OCI-LY3 (cell line): ENCODE data around the gene METTL1.

Experiments used
- H2AFZ ChIP-seq: fragments of 200-600, 300-600 bp; shearing (Covaris generic); 2 replicates; pipeline ENCODE4 v1.6.0; 2014; ENCODE audit warnings: antibody characterized with exemption, low read depth, low read length
- H3K27ac ChIP-seq: fragments of 200-600, 300-600 bp; sonication (generic); 2 replicates; pipeline ENCODE4 v1.5.1; 2014; ENCODE audit warnings: mild to moderate bottlenecking, low read length, moderate library complexity, mixed read lengths
- H3K27me3 ChIP-seq: fragments of 200-600, 300-600 bp; sonication (generic); 2 replicates; pipeline ENCODE4 v1.6.1; 2014; ENCODE audit warnings: low read depth, low read length, mixed read lengths
- H3K36me3 ChIP-seq: fragments of 200-600, 300-600 bp; sonication (generic); replicated peaks from 2 replicates; pipeline ENCODE3; 2014; ENCODE audit warnings: low read depth, low read length, mixed read lengths
- H3K4me1 ChIP-seq: fragments of 300-600, 200-600 bp; sonication (generic); 2 replicates; pipeline ENCODE4 v1.6.1; 2014; ENCODE audit warnings: low read length, mixed read lengths
- H3K4me2 ChIP-seq: fragments of 200-600, 300-600 bp; sonication (generic); 2 replicates; pipeline ENCODE4 v1.6.1; 2014; ENCODE audit warnings: low read length, mixed read lengths
- H3K4me3 ChIP-seq: fragments of 300-600, 200-600 bp; sonication (generic); 2 replicates; pipeline ENCODE4 v1.5.1; 2014; ENCODE audit warnings: antibody characterized with exemption, mild to moderate bottlenecking, low read length, moderate library complexity
- H3K79me2 ChIP-seq: fragments of 300-600, 200-600 bp; shearing (Covaris generic); 2 replicates; pipeline ENCODE4 v1.6.1; 2014; ENCODE audit warnings: mild to moderate bottlenecking, low read length, mixed read lengths
- H3K9ac ChIP-seq: fragments of 300-600, 200-600 bp; shearing (Covaris generic); 2 replicates; pipeline ENCODE4 v1.6.0; 2014; ENCODE audit warnings: mild to moderate bottlenecking, low read length, moderate library complexity
- H3K9me3 ChIP-seq: fragments of 200-600, 300-600 bp; shearing (Covaris generic); 2 replicates; pipeline ENCODE4 v1.6.1; 2014; ENCODE audit warnings: low read length, mixed read lengths; ENCODE audit not compliant: insufficient read depth
- H4K20me1 ChIP-seq: fragments of 200-600, 300-600 bp; sonication (generic); 2 replicates; pipeline ENCODE4 v1.6.1; 2016; ENCODE audit warnings: low read length, mixed read lengths; ENCODE audit not compliant: insufficient read depth
- EZH2phosphoT487 ChIP-seq: fragments of 200-600 bp; shearing (Covaris generic); IDR thresholded peaks from 2 replicates; pipeline ENCODE4 v1.6.1; 2018; ENCODE audit warnings: antibody characterized with exemption, mixed run types, low read depth
- TF ChIP-seq, protein P1 (sequence below): fragments of 200-600, 300-600 bp; sonication (generic); IDR thresholded peaks from 2 replicates; pipeline ENCODE4 v1.5.1; 2014; ENCODE audit warnings: antibody characterized with exemption, low read length, low read depth

Gene METTL1

DNA sequence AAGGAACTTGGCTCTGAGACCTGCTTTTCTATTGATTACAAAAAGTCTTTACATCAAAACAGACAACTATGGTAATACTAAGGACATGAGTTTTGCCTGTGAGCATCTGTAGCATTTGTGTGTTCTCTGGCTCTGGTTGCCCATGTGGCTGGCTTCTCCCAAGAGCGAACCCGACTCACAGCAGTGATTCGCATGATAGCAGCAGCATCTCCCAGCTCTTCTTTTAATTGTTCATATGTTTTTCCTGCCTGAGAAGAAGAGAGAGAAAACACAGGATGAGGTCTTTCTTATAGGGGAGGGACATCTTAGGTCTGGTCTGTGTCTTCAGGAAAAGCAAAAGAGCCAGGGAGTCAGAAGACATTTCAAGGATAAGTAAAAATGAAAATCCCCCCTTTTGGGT is 29.1 kb upstream of the METTL1 start:
- H3K4me2 ChIP-seq: no peak overlapping the region
- H3K36me3 ChIP-seq: peaks cover 24% of the 10 kb centered on the region
- H3K27me3 ChIP-seq: no peaks in the 10 kb centered on the region
- no peak overlapping the region for H2AFZ ChIP-seq
- H3K79me2 ChIP-seq: no peaks in the 10 kb centered on the region
- H3K9me3 ChIP-seq: no peaks in the 10 kb centered on the region
- H3K27ac ChIP-seq: no peak overlapping the region
- H3K4me3 ChIP-seq: no peak overlapping the region
- TF ChIP-seq, protein P1, sequence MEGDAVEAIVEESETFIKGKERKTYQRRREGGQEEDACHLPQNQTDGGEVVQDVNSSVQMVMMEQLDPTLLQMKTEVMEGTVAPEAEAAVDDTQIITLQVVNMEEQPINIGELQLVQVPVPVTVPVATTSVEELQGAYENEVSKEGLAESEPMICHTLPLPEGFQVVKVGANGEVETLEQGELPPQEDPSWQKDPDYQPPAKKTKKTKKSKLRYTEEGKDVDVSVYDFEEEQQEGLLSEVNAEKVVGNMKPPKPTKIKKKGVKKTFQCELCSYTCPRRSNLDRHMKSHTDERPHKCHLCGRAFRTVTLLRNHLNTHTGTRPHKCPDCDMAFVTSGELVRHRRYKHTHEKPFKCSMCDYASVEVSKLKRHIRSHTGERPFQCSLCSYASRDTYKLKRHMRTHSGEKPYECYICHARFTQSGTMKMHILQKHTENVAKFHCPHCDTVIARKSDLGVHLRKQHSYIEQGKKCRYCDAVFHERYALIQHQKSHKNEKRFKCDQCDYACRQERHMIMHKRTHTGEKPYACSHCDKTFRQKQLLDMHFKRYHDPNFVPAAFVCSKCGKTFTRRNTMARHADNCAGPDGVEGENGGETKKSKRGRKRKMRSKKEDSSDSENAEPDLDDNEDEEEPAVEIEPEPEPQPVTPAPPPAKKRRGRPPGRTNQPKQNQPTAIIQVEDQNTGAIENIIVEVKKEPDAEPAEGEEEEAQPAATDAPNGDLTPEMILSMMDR: no peak
- no peak for TF ChIP-seq EZH2phosphoT487
- H4K20me1 ChIP-seq: no peaks in the 10 kb centered on the region
- H3K4me1 ChIP-seq: no peaks in the 10 kb centered on the region
- no peak overlapping the region for H3K9ac ChIP-seq

DNA sequence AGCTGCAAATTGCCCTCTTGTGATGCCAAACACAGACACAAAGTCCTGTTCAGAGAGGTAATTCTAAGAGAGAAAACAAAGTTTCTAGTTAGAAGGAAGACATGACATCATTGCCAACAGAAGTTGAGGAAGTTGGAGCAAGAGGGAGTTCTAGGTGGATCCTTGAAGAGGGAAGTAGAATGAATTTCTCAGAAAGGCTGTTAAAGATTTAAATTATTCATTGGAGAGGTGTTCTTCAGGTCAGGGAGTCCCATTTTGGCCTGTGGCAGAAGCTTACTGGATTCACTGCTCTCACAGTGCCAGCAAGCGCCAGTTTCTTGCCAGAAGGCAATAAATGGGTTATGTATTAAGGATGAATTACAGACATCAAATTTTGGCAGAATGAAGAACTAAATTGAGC is 26.0 kb upstream of the METTL1 start:
- Histone ChIP-seq H3K4me1 (no peaks in the 10 kb centered on the region), H4K20me1 (no peaks in the 10 kb centered on the region), H3K79me2 (no peaks in the 10 kb centered on the region), H3K9me3 (no peaks in the 10 kb centered on the region), H3K9ac (no peak overlapping the region), H3K27me3 (no peaks in the 10 kb centered on the region), H3K4me2 (no peak overlapping the region), H3K36me3 (peaks cover 34% of the 10 kb centered on the region), H3K4me3 (no peak overlapping the region), H3K27ac (no peak overlapping the region), H2AFZ (no peak overlapping the region)
- TF ChIP-seq, protein P1: no peak
- TF ChIP-seq EZH2phosphoT487: no peak

DNA sequence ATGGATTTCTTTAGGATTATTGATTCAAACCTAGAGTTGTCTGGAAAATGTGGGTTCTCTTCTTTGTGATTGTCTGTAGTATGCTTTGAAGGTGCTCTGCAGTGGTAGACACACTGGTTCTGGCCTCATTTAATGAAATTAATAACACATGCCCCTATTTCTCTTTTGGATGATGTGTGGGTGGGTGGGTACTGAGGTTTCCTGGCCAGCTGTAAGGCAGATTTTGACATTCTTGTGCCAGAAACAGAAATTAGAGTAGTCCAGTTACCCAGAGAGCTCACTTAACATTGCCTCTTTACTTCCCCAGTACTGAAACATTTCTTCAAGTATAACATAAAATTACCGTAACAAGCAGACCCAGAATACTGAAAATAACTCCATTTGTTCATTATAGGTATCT is 25.1 kb upstream of the METTL1 start:
- no peaks in the 10 kb centered on the region for H3K9me3 ChIP-seq
- no peak overlapping the region for H3K27ac ChIP-seq
- no peaks in the 10 kb centered on the region for H4K20me1 ChIP-seq
- no peaks in the 10 kb centered on the region for H3K4me1 ChIP-seq
- TF ChIP-seq EZH2phosphoT487: no peak
- TF ChIP-seq, protein P1: no peak
- no peak overlapping the region for H3K9ac ChIP-seq
- H2AFZ ChIP-seq: no peak overlapping the region
- H3K36me3 ChIP-seq: peaks cover 36% of the 10 kb centered on the region
- H3K79me2 ChIP-seq: no peaks in the 10 kb centered on the region
- no peak overlapping the region for H3K4me2 ChIP-seq
- H3K4me3 ChIP-seq: no peak overlapping the region
- no peaks in the 10 kb centered on the region for H3K27me3 ChIP-seq

DNA sequence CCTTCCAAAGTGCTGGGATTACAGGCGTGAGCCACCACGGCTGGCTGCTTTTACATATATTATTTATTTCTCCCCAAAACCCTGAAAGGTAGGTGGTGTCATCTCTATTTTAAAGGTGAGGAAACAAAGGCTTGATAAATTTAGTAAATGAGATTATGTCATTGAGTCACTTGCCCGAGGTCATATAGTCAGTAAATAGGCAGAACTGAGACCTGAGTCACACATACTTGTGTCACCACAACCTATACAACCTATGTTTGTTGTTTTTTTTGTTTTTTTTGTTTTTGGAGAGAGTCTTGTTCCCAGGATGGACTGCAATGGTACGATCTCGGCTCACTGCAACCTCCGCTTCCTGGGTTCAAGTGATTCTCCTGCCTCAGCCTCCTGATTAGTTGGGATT is 23.4 kb upstream of the METTL1 start:
- Histone ChIP-seq H3K9me3 (no peaks in the 10 kb centered on the region), H3K4me3 (no peak overlapping the region), H3K27ac (no peak overlapping the region), H2AFZ (no peak overlapping the region), H3K9ac (no peak overlapping the region), H4K20me1 (no peaks in the 10 kb centered on the region), H3K4me1 (no peaks in the 10 kb centered on the region), H3K27me3 (no peaks in the 10 kb centered on the region), H3K36me3 (peaks cover 40% of the 10 kb centered on the region), H3K4me2 (no peak overlapping the region), H3K79me2 (no peaks in the 10 kb centered on the region)
- TF ChIP-seq, protein P1: no peak
- no peak for TF ChIP-seq EZH2phosphoT487
